ENCODE data around the gene INTS13. TPM values are rescaled to one million over a fixed set of nuclear protein-coding genes. Genes with fewer than 3 reads are reported as not detected.
"Not testable (repeated sequence)": the region's sequence is repeated elsewhere in the genome, so short reads cannot be mapped to it uniquely, and the experiment has no call there.

Gene INTS13
- total and polyA plus RNA-seq, 2 of the 4 experiments (the other 2 are of a cell fraction): 9.9 to 31.9 TPM

DNA sequence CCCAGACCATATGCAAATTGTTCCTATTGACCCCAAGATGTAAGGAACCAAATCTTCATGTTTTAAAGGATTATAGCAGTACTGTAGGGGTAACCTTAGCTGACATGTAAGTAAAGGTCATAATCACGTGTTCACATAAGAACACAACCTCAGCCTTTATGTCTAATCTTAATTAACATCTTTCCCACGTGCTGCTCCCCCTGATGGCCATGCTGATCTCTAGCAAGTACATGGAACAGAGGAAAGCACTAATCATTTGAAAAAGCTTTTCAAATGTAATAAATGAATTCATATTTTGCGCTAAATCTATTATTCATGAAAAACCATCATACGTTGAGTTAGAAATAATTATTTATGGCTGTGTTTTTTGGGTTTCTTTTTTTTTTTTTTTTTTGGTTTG is 74.3 kb downstream of the INTS13 start:
- H3K4me1 ChIP-seq (ENCODE audit: control insufficient read depth, insufficient read depth, low read length): no peaks in the 10 kb centered on the region
- H3K4me2 ChIP-seq (ENCODE audit: low read depth, low read length): no peak overlapping the region
- H4K5ac ChIP-seq (ENCODE audit: low read depth, low read length): no peak overlapping the region
- no peak overlapping the region for H3K9ac ChIP-seq (ENCODE audit: low read depth, low read length)
- H3K9me3 ChIP-seq (ENCODE audit: control insufficient read depth, insufficient read depth, low read length): no peaks in the 10 kb centered on the region
- no peak overlapping the region for H2AK5ac ChIP-seq (ENCODE audit: low read depth, low read length)
- no peak overlapping the region for H2AFZ ChIP-seq (replicated peaks; ENCODE audit: low read length, poor library complexity)
- dilution Hi-C loops (cut with HindIII; ENCODE audit: low sequenced_read_pairs, unreplicated experiment): no loop called here
- no peak overlapping the region for H4K8ac ChIP-seq (ENCODE audit: low read depth in 2 of 2, low read length in 2 of 2)
- no peak overlapping the region for H3K27ac ChIP-seq (ENCODE audit: insufficient read depth, low read length)
- no peak overlapping the region for H3K56ac ChIP-seq (ENCODE audit: extremely low read depth, insufficient read depth, low read length)
- no CpG with 5 or more reads among the region's 4 CpGs for WGBS, 2 experiments (ENCODE audit: extremely low coverage in 2 of 2, insufficient read length in 1 of 2)
- H3K18ac ChIP-seq (ENCODE audit: low read depth, low read length): no peak overlapping the region
- BruUV-seq (replicated peaks): no TSS peak
- H3K27me3 ChIP-seq (ENCODE audit: control insufficient read depth, insufficient read depth, low read length): peaks cover 7% of the 10 kb centered on the region
- no peak overlapping the region for H2BK15ac ChIP-seq (ENCODE audit: low read depth, low read length)
- H3K9me1 ChIP-seq (ENCODE audit: insufficient read depth, low read length): no peaks in the 10 kb centered on the region; the same call in 1 of the 2 replicates
- H3K14ac ChIP-seq (replicated peaks; ENCODE audit: low read depth, low read length): no peak overlapping the region
- TF ChIP-seq, protein P1, sequence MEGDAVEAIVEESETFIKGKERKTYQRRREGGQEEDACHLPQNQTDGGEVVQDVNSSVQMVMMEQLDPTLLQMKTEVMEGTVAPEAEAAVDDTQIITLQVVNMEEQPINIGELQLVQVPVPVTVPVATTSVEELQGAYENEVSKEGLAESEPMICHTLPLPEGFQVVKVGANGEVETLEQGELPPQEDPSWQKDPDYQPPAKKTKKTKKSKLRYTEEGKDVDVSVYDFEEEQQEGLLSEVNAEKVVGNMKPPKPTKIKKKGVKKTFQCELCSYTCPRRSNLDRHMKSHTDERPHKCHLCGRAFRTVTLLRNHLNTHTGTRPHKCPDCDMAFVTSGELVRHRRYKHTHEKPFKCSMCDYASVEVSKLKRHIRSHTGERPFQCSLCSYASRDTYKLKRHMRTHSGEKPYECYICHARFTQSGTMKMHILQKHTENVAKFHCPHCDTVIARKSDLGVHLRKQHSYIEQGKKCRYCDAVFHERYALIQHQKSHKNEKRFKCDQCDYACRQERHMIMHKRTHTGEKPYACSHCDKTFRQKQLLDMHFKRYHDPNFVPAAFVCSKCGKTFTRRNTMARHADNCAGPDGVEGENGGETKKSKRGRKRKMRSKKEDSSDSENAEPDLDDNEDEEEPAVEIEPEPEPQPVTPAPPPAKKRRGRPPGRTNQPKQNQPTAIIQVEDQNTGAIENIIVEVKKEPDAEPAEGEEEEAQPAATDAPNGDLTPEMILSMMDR (conservative IDR thresholded peaks at IDR 0.05; ENCODE audit: low read depth, low read length): peak; percentile 35
- TF ChIP-seq BHLHE40 (IDR thresholded peaks at IDR 0.05; ENCODE audit: low read depth, low read length): no peak
- H4K20me1 ChIP-seq (ENCODE audit: insufficient read depth, low read length): no peaks in the 10 kb centered on the region
- DNase-seq (peak; percentile 13), ATAC-seq (ENCODE audit: low read depth) (no peak)
- H3K79me1 ChIP-seq (ENCODE audit: low read depth in 1 of 2, low read length in 2 of 2): no peaks in the 10 kb centered on the region
- in situ Hi-C loops (cut with MboI; ENCODE audit: low sequenced_read_pairs): no loop called here
- no peak overlapping the region for H2BK120ac ChIP-seq (ENCODE audit: low read depth, low read length)
- no peaks in the 10 kb centered on the region for H3K36me3 ChIP-seq (ENCODE audit: control insufficient read depth, insufficient read depth, low read length)
- no peak overlapping the region for H3K23ac ChIP-seq (ENCODE audit: low read depth, low read length)
- CTCF ChIA-PET: interaction anchor here (0.6 to 1.6 kb wide), 6 partner anchors 8 to 744 kb away, joined by 3 to 4 read pairs (median 3); no protein-coding TSS in a partner anchor
- POLR2A ChIA-PET (ENCODE audit: unreplicated experiment): no interaction called here
- H4K91ac ChIP-seq (ENCODE audit: insufficient read depth, low read depth, low read length): no peak overlapping the region
- H2BK20ac ChIP-seq (ENCODE audit: low read depth, low read length): no peak overlapping the region
- H3K4ac ChIP-seq (ENCODE audit: low read depth, low read length): no peak overlapping the region
- no peak overlapping the region for H2BK5ac ChIP-seq (ENCODE audit: low read depth, low read length, poor library complexity, severe bottlenecking)
- H3K4me3 ChIP-seq (ENCODE audit: insufficient read depth, low read depth, low read length): no peak overlapping the region
- intact Hi-C loops (cut with micrococcal nuclease): no loop called here
- H2AK9ac ChIP-seq (replicated peaks; ENCODE audit: low read depth, low read length, poor library complexity): no peak overlapping the region

GRCh38 chr12:26862787-26863186 is 75.0 kb downstream of the INTS13 start:
- H2AK5ac ChIP-seq (ENCODE audit: low read depth, low read length); H4K5ac ChIP-seq (ENCODE audit: low read depth, low read length); H3K18ac ChIP-seq (ENCODE audit: low read depth, low read length); H3K4me2 ChIP-seq (ENCODE audit: low read depth, low read length); dilution Hi-C loops (cut with HindIII; ENCODE audit: low sequenced_read_pairs, unreplicated experiment); H2BK120ac ChIP-seq (ENCODE audit: low read depth, low read length); H3K23ac ChIP-seq (ENCODE audit: low read depth, low read length); H3K36me3 ChIP-seq (ENCODE audit: control insufficient read depth, insufficient read depth, low read length); H3K27ac ChIP-seq (ENCODE audit: insufficient read depth, low read length); H3K4ac ChIP-seq (ENCODE audit: low read depth, low read length); H3K56ac ChIP-seq (ENCODE audit: extremely low read depth, insufficient read depth, low read length); H3K27me3 ChIP-seq (ENCODE audit: control insufficient read depth, insufficient read depth, low read length); ATAC-seq (ENCODE audit: low read depth); H4K91ac ChIP-seq (ENCODE audit: insufficient read depth, low read depth, low read length); H3K4me3 ChIP-seq (ENCODE audit: insufficient read depth, low read depth, low read length); H2AFZ ChIP-seq (replicated peaks; ENCODE audit: low read length, poor library complexity); in situ Hi-C loops (cut with MboI; ENCODE audit: low sequenced_read_pairs); H2BK20ac ChIP-seq (ENCODE audit: low read depth, low read length); H4K20me1 ChIP-seq (ENCODE audit: insufficient read depth, low read length); H4K8ac ChIP-seq (ENCODE audit: low read depth in 2 of 2, low read length in 2 of 2); H2BK5ac ChIP-seq (ENCODE audit: low read depth, low read length, poor library complexity, severe bottlenecking); H2BK15ac ChIP-seq (ENCODE audit: low read depth, low read length); POLR2A ChIA-PET (ENCODE audit: unreplicated experiment); DNase-seq; H3K4me1 ChIP-seq (ENCODE audit: control insufficient read depth, insufficient read depth, low read length); H2AK9ac ChIP-seq (replicated peaks; ENCODE audit: low read depth, low read length, poor library complexity); intact Hi-C loops (cut with micrococcal nuclease); H3K14ac ChIP-seq (replicated peaks; ENCODE audit: low read depth, low read length); H3K9ac ChIP-seq (ENCODE audit: low read depth, low read length); H3K79me1 ChIP-seq (ENCODE audit: low read depth in 1 of 2, low read length in 2 of 2); H3K9me3 ChIP-seq (ENCODE audit: control insufficient read depth, insufficient read depth, low read length); BruUV-seq (replicated peaks); H3K9me1 ChIP-seq (ENCODE audit: insufficient read depth, low read length): not testable (repeated sequence)
- CTCF ChIA-PET: interaction anchor here (1.1 kb wide), 2 partner anchors 17 to 23 kb away, joined by 3 to 4 read pairs; no protein-coding TSS in a partner anchor
- 92% methylated on average over 2 of the region's 3 CpGs; no CpG with 5 or more reads in 1 of the 2 experiments for WGBS, 2 experiments (ENCODE audit: extremely low coverage in 2 of 2, insufficient read length in 1 of 2)

Data from IMR-90 (cell line).